ENCODE data around the gene KRT1. TPM values are rescaled to one million over a fixed set of nuclear protein-coding genes. Genes with fewer than 3 reads are reported as not detected.

The KRT1 gene
- total and polyA plus RNA-seq, 10 of the 15 experiments (the other 5 are each of a cell fraction or from before 2014, with no cell fraction given): not detected

DNA sequence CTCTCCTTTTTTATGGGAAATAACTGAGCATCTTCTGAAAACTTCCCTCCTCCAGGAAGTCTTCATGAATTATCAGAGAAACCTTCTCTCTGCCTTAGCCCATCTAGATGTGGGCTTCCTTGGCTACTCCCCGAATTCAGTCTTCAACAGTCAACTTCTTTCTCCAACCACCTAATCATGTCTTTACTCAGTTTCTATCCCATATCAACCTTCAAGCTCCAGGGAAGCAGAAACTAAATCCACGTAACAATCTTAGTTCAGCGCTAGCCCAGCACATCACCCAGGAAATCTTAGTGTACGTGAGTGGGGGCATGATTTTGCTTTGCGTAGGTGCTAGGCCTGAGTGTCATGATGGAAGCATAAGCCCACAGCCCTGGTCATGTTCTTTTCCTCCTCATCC, 35.9 kb upstream of the KRT1 start (continued):
- TF ChIP-seq E2F8 (IDR thresholded peaks at IDR 0.05; ENCODE audit: low read depth, partially characterized antibody): no peak
- no peak for TF ChIP-seq MEF2B (IDR thresholded peaks at IDR 0.05; ENCODE audit: partially characterized antibody, poor library complexity, severe bottlenecking)
- TF ChIP-seq MAX (IDR thresholded peaks at IDR 0.05; ENCODE audit: low read depth, low read length): no peak

- in situ Hi-C loops (cut with MboI): no loop called here
- WGBS (ENCODE audit: insufficient coverage, insufficient replicate concordance, low lambda C conversion rate, missing lambda C conversion rate): 59% methylated on average over 14 of the region's 14 CpGs
- SMC1A ChIA-PET (ENCODE audit: uncharacterized antibody, unreplicated experiment): no interaction called here
- CTCF ChIA-PET: interaction anchor here (0.6 kb wide), 1 partner anchor 76 kb away, joined by 3 read pairs; no protein-coding TSS in a partner anchor
- no peaks in the 10 kb centered on the region for H3K9me3 ChIP-seq (replicated peaks; ENCODE audit: control insufficient read depth, insufficient read depth, low read length)
- RAD21 ChIA-PET (ENCODE audit: unreplicated experiment): no interaction called here
- H3K9ac ChIP-seq (ENCODE audit: control insufficient read depth, insufficient read depth, low read length): no peak overlapping the region
- H3K4me1 ChIP-seq (ENCODE audit: control insufficient read depth, insufficient read depth, low read length): no peaks in the 10 kb centered on the region
- POLR2A ChIA-PET: no interaction called here
- no peak overlapping the region for H3K4me2 ChIP-seq (ENCODE audit: control insufficient read depth, insufficient read depth)
- BruUV-seq (replicated peaks): no TSS peak
- H3K36me3 ChIP-seq (ENCODE audit: control insufficient read depth in 2 of 2, insufficient read depth in 2 of 2, low read length in 1 of 2): no peaks in the 10 kb centered on the region
- no peaks in the 10 kb centered on the region for H3K79me2 ChIP-seq (ENCODE audit: control insufficient read depth, insufficient read depth, low read length)
- intact Hi-C loops (cut with micrococcal nuclease; ENCODE audit: unreplicated experiment): no loop called here
- no peak overlapping the region for H2AFZ ChIP-seq (ENCODE audit: control insufficient read depth, low read depth, low read length)
- DNase-seq (ENCODE audit: low read depth, low spot score) (no peak), ATAC-seq (no peak), FAIRE-seq (no peak)
- H3K27me3 ChIP-seq (replicated peaks in 1 of 2; ENCODE audit: control insufficient read depth in 2 of 2, insufficient read depth in 2 of 2, low read length in 1 of 2): peaks cover 3 to 8% of the 10 kb centered on the region in 2 experiments; a peak in 3 of 4 replicates
- H4K20me1 ChIP-seq (ENCODE audit: control insufficient read depth, insufficient read depth): no peaks in the 10 kb centered on the region
- H3K4me3 ChIP-seq: no peak overlapping the region
- no peak overlapping the region for H3K27ac ChIP-seq (ENCODE audit: control insufficient read depth, insufficient read depth)
- no peak for TF ChIP-seq TARDBP (IDR thresholded peaks at IDR 0.05; ENCODE audit: borderline replicate concordance)
- TF ChIP-seq SMAD5 (IDR thresholded peaks at IDR 0.05; ENCODE audit: low read depth): no peak
- TF ChIP-seq, protein P1, sequence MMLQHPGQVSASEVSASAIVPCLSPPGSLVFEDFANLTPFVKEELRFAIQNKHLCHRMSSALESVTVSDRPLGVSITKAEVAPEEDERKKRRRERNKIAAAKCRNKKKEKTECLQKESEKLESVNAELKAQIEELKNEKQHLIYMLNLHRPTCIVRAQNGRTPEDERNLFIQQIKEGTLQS (IDR thresholded peaks at IDR 0.05; ENCODE audit: borderline replicate concordance, extremely low read depth, low read depth, low read length): no peak
- no peak for TF ChIP-seq SP1 (IDR thresholded peaks at IDR 0.05; ENCODE audit: low read depth, low read length)
- TF ChIP-seq IRF5 (IDR thresholded peaks at IDR 0.05; ENCODE audit: borderline replicate concordance): no peak
- no peak for TF ChIP-seq SPI1 (IDR thresholded peaks at IDR 0.05; ENCODE audit: borderline replicate concordance, insufficient read depth, low read depth, low read length)
- TF ChIP-seq ZZZ3 (IDR thresholded peaks at IDR 0.05; ENCODE audit: control insufficient read depth, insufficient read length, low read depth): no peak
- TF ChIP-seq SREBF2 (IDR thresholded peaks at IDR 0.05; ENCODE audit: low read length): no peak
- no peak for TF ChIP-seq NRF1 (conservative IDR thresholded peaks at IDR 0.05; ENCODE audit: low read depth, low read length)
- TF ChIP-seq CUX1 (IDR thresholded peaks at IDR 0.05; ENCODE audit: insufficient replicate concordance, low read depth, low read length): no peak
These were observed 35.2 kb upstream of the KRT1 start for GRCh38 chr12:52715416-52715815.

Measured in GM12878 (cell line).